Esophagus muscularis mucosa (tissue), 4 donors: Measurements from ENCODE around the gene LHX4. TPM values are rescaled to one million over a fixed set of nuclear protein-coding genes. Genes with fewer than 3 reads are reported as not detected.

Source experiments
- DNase-seq: peaks from one replicate; pipeline ENCODE4 v3.0.0-alpha.2; 2017; ENCODE audit errors: extremely low spot score
- H3K27ac ChIP-seq, 4 donors: fragments of 200-600 bp; sonication (generic); replicated peaks in 1 of 4; 1 replicate in 3 of 4; 2 replicates in 1 of 4; pipeline ENCODE4 v1.5.1; 2016 to 2019; ENCODE audit warnings: mild to moderate bottlenecking in 1 of 4
- H3K27me3 ChIP-seq, 4 donors: fragments of 200-600 bp; sonication (generic); one replicate each; pipeline versions ENCODE4 v1.5.1 to v1.6.0; 2016 to 2019
- H3K36me3 ChIP-seq, 4 donors: fragments of 200-600 bp; sonication (generic); one replicate each; pipeline ENCODE4 v1.5.1; 2016 to 2019
- H3K4me1 ChIP-seq, 4 donors: fragments of 200-600 bp; sonication (generic); one replicate each; pipeline ENCODE4 v1.5.1; 2016 to 2019
- H3K4me3 ChIP-seq, 4 donors: fragments of 200-600 bp; sonication (generic); 1 replicate in 2 of 4; 2 replicates in 2 of 4; pipeline ENCODE4 v1.5.1; 2016 to 2019; ENCODE audit warnings: mild to moderate bottlenecking in 4 of 4, moderate library complexity in 1 of 4
- H3K9me3 ChIP-seq, 4 donors: fragments of 200-600 bp; sonication (generic); 1 replicate in 3 of 4; 2 replicates in 1 of 4; pipeline ENCODE4 v1.5.1; 2016 to 2019
- EP300 ChIP-seq: sonication (generic); formaldehyde crosslinking; IDR thresholded peaks from one replicate; pipeline ENCODE4 v1.6.1; 2017; ENCODE audit warnings: antibody characterized with exemption
- POLR2A ChIP-seq: fragments of 450-650 bp; IDR thresholded peaks from one replicate; pipeline ENCODE4 v1.6.1; 2017; ENCODE audit warnings: antibody characterized with exemption, moderate library complexity, mild to moderate bottlenecking, low read depth
- POLR2AphosphoS5 ChIP-seq, 2 donors: sonication (generic); formaldehyde crosslinking; IDR thresholded peaks; one replicate each; pipeline ENCODE4 v1.6.1; 2017; ENCODE audit warnings: antibody characterized with exemption in 2 of 2
- WGBS: methylation state at CpG from one replicate; pipeline ENCODE4 v1.1.5; 2018; 5-methylcytosine and 5-hydroxymethylcytosine counted together
- intact Hi-C: fragments of 100-400 bp; cut with DNase I; formaldehyde crosslinking; loops from one replicate; pipeline ENCODE4 v1.15.1; 2023
- total RNA-seq, 4 donors: library from RNA; depleted of rRNA; stranded (reverse); fragments of >200 nt; gene quantifications; one replicate each; pipeline versions ENCODE4 v1.1.0 to v1.2.1, GENCODE V29; 2016
- TF ChIP-seq, protein P1 (sequence below), 3 experiments: fragments of 200-600 bp in 2 of 3; fragments of 450-650 bp in 1 of 3; sonication (generic) in 2 of 3; IDR thresholded peaks; one replicate each; pipeline ENCODE4 v1.5.1; 2017 to 2019; ENCODE audit warnings: antibody characterized with exemption in 3 of 3, mild to moderate bottlenecking in 2 of 3, moderate library complexity in 1 of 3

LHX4 gene
- total RNA-seq, 4 donors from 2014 or later, result not detected

GRCh38 chr1:180256341-180257027, 26.4 kb downstream of the LHX4 start:
- WGBS, result 96% methylated on average over 8 of the region's 15 CpGs
- Histone ChIP-seq H3K4me1 (peaks cover 0 to 5% (median under 1%) of the 10 kb centered on the region in 4 donors), H3K27ac (no peak overlapping the region), H3K4me3 (no peak overlapping the region), H3K9me3 (no peaks in the 10 kb centered on the region), H3K36me3 (no peaks in the 10 kb centered on the region), H3K27me3 (peaks cover 0 to 99% (median 27%) of the 10 kb centered on the region in 4 donors)
- DNase-seq, result no peak
- TF ChIP-seq POLR2AphosphoS5 (IDR thresholded peaks at IDR 0.05) (no peak), EP300 (no peak), POLR2A (no peak)
- TF ChIP-seq, protein P1, sequence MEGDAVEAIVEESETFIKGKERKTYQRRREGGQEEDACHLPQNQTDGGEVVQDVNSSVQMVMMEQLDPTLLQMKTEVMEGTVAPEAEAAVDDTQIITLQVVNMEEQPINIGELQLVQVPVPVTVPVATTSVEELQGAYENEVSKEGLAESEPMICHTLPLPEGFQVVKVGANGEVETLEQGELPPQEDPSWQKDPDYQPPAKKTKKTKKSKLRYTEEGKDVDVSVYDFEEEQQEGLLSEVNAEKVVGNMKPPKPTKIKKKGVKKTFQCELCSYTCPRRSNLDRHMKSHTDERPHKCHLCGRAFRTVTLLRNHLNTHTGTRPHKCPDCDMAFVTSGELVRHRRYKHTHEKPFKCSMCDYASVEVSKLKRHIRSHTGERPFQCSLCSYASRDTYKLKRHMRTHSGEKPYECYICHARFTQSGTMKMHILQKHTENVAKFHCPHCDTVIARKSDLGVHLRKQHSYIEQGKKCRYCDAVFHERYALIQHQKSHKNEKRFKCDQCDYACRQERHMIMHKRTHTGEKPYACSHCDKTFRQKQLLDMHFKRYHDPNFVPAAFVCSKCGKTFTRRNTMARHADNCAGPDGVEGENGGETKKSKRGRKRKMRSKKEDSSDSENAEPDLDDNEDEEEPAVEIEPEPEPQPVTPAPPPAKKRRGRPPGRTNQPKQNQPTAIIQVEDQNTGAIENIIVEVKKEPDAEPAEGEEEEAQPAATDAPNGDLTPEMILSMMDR (IDR thresholded peaks at IDR 0.05), result no peak
- intact Hi-C loops, result no loop called here

- intact Hi-C loops, result no loop called here
- TF ChIP-seq EP300 (no peak), POLR2AphosphoS5 (IDR thresholded peaks at IDR 0.05) (no peak), POLR2A (no peak)
- TF ChIP-seq, protein P1 (IDR thresholded peaks at IDR 0.05), result no peak
- Histone ChIP-seq H3K27me3 (peaks cover 0 to 94% (median 27%) of the 10 kb centered on the region in 4 donors), H3K9me3 (no peaks in the 10 kb centered on the region), H3K4me3 (no peak overlapping the region), H3K27ac (no peak overlapping the region), H3K4me1 (peaks cover 0 to 11% (median 6%) of the 10 kb centered on the region in 4 donors), H3K36me3 (no peaks in the 10 kb centered on the region)
- DNase-seq, result no peak
- 69% methylated on average over 5 of the region's 5 CpGs for WGBS
Observed at GRCh38 chr1:180257028-180257386, 26.9 kb downstream of the LHX4 start.

DNA sequence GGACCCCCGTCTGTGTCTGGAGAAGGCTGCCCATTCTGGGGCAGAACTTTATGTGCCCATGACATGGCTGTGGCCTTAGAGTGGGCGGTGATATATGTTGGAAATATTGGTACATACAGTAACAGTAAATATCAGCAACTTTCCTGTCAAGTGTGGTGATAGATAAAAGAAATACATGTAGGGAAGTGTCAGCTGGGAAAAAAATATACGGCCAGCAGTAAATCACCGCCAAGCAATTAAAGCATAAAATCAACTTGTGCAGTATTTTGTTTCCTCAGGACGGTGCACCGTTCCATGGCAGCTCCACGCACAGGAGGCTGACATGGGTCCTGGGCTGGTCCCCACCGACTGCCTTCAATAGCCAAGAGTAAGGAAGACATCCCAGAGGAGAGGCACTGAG, 27.4 kb downstream of the LHX4 start:
- Histone ChIP-seq H3K4me3 (no peak overlapping the region), H3K4me1 (peaks cover 0 to 15% (median 9%) of the 10 kb centered on the region in 4 donors), H3K36me3 (no peaks in the 10 kb centered on the region), H3K27ac (no peak overlapping the region), H3K9me3 (no peaks in the 10 kb centered on the region), H3K27me3 (peaks cover 0 to 90% (median 27%) of the 10 kb centered on the region in 4 donors)
- 70% methylated on average over 8 of the region's 8 CpGs for WGBS
- TF ChIP-seq, protein P1 (IDR thresholded peaks at IDR 0.05), result no peak
- TF ChIP-seq EP300 (no peak), POLR2A (no peak), POLR2AphosphoS5 (IDR thresholded peaks at IDR 0.05) (no peak)
- intact Hi-C loops, result no loop called here
- DNase-seq, result no peak

GRCh38 chr1:180258290-180258689, 28.2 kb downstream of the LHX4 start:
- no peak for DNase-seq
- WGBS, result 81% methylated on average over 12 of the region's 12 CpGs

More at GRCh38 chr1:180258290-180258689, 28.2 kb downstream of the LHX4 start:
- TF ChIP-seq POLR2AphosphoS5 (IDR thresholded peaks at IDR 0.05), result no peak
- TF ChIP-seq EP300, result no peak
- TF ChIP-seq, protein P1 (IDR thresholded peaks at IDR 0.05), result no peak
- TF ChIP-seq POLR2A, result no peak
- Histone ChIP-seq H3K4me1 (peaks cover 0 to 15% (median 11%) of the 10 kb centered on the region in 4 donors), H3K27ac (no peak overlapping the region), H3K4me3 (no peak overlapping the region), H3K9me3 (no peaks in the 10 kb centered on the region), H3K36me3 (no peaks in the 10 kb centered on the region), H3K27me3 (peaks cover 0 to 90% (median 26%) of the 10 kb centered on the region in 4 donors)
- intact Hi-C loops, result no loop called here
